ENCODE measurements around the gene SMG9.
"Not testable (repeated sequence)": the region's sequence is repeated elsewhere in the genome, so short reads cannot be mapped to it uniquely, and the experiment has no call there.

Gene SMG9

GRCh38 chr19:43687660-43687997 lies 67.1 kb downstream of the SMG9 start:
- DNase-seq = no peak

- DNase-seq = no peak
Observed at GRCh38 chr19:43684326-43684725, 70.4 kb downstream of the SMG9 start.

GRCh38 chr19:43683905-43684304 lies 70.9 kb downstream of the SMG9 start:
- no peak for DNase-seq

GRCh38 chr19:43682824-43683661 lies 71.7 kb downstream of the SMG9 start:
- no peak for DNase-seq

GRCh38 chr19:43682269-43682668 lies 72.5 kb downstream of the SMG9 start:
- DNase-seq = not testable (repeated sequence)

GRCh38 chr19:43681821-43682220 lies 72.9 kb downstream of the SMG9 start:
- no peak for DNase-seq

- no peak for DNase-seq
Observed at GRCh38 chr19:43678512-43679261, 76.1 kb downstream of the SMG9 start.
